ENCODE data around the gene GSTM3.
"Not testable (repeated sequence)": the region's sequence is repeated elsewhere in the genome, so short reads cannot be mapped to it uniquely, and the experiment has no call there.

GSTM3 gene

DNA sequence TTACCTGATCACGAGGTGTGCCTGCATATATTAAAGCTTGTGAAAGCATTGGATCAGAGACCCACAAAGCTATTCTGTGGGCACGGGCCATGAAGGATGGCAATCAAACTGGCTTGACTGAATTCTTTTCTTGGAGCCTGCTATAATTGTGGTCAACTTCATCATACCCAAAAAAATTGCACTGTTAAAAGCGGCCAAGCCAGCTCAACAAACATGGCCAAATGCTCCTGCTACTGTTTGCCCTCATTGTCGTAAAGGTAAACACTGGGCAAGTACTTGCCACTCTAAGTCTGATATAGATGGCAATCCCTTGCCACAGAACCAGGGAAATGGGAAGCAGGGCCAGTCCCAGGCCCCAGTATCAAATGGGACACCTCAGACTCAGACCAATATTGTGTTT lies 35.4 kb downstream of the GSTM3 start:
- Histone ChIP-seq H3K27ac (no peak overlapping the region), H3K9me3 (peaks cover 13% of the 10 kb centered on the region), H3K27me3 (no peaks in the 10 kb centered on the region), H3K4me1 (ENCODE audit: control insufficient read depth in 1 of 2, insufficient read depth in 1 of 2, low read depth in 1 of 2, low read length in 1 of 2) (no peaks in the 10 kb centered on the region), H3K4me3 (ENCODE audit: low read depth in 1 of 2, low read length in 1 of 2) (no peak overlapping the region), H3K36me3 (no peaks in the 10 kb centered on the region)
- no peak for TF ChIP-seq CTCF (IDR thresholded peaks at IDR 0.05)

- H3K36me3 ChIP-seq, result no peaks in the 10 kb centered on the region
- H3K4me1 ChIP-seq (ENCODE audit: control insufficient read depth in 1 of 2, insufficient read depth in 1 of 2, low read depth in 1 of 2, low read length in 1 of 2), result no peaks in the 10 kb centered on the region
- no peak overlapping the region for H3K4me3 ChIP-seq (ENCODE audit: low read depth in 1 of 2, low read length in 1 of 2)
- peaks cover 13% of the 10 kb centered on the region for H3K9me3 ChIP-seq
- TF ChIP-seq CTCF (IDR thresholded peaks at IDR 0.05), result no peak
- H3K27ac ChIP-seq, result no peak overlapping the region
- H3K27me3 ChIP-seq, result no peaks in the 10 kb centered on the region
These were observed 36.7 kb downstream of the GSTM3 start for GRCh38 chr1:109704173-109704572.

DNA sequence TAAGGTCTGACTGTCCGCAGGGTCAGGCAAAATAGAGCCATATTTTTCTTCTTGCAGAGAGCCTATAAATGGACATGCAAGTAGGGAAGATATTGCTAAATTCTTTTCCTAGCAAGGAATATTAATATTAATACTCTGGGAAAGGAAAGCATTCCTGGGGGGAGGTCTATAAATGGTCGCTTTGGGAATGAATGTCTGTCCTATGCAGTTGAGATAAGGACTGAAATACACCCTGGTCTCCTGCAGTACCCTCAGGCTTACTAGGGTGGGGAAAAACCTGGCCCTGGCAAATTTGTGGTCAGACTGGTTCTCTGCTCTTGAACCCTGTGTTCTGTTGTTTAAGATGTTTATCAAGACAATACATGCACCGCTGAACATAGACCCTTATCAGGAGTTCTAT lies 37.9 kb downstream of the GSTM3 start:
- H3K27ac ChIP-seq; H3K36me3 ChIP-seq; H3K4me3 ChIP-seq (ENCODE audit: low read depth in 1 of 2, low read length in 1 of 2); H3K27me3 ChIP-seq; H3K4me1 ChIP-seq (ENCODE audit: control insufficient read depth in 1 of 2, insufficient read depth in 1 of 2, low read depth in 1 of 2, low read length in 1 of 2); H3K9me3 ChIP-seq: not testable (repeated sequence)

- not testable (repeated sequence) for H3K9me3 ChIP-seq; H3K36me3 ChIP-seq; H3K27ac ChIP-seq; H3K4me1 ChIP-seq (ENCODE audit: control insufficient read depth in 1 of 2, insufficient read depth in 1 of 2, low read depth in 1 of 2, low read length in 1 of 2); H3K4me3 ChIP-seq (ENCODE audit: low read depth in 1 of 2, low read length in 1 of 2); H3K27me3 ChIP-seq
These were observed 43.0 kb downstream of the GSTM3 start for GRCh38 chr1:109697861-109698260.

- Histone ChIP-seq H3K27me3 (no peaks in the 10 kb centered on the region), H3K4me3 (ENCODE audit: low read depth in 1 of 2, low read length in 1 of 2) (no peak overlapping the region), H3K27ac (no peak overlapping the region), H3K36me3 (no peaks in the 10 kb centered on the region), H3K9me3 (no peaks in the 10 kb centered on the region), H3K4me1 (ENCODE audit: control insufficient read depth in 1 of 2, insufficient read depth in 1 of 2, low read depth in 1 of 2, low read length in 1 of 2) (no peaks in the 10 kb centered on the region)
- no peak for TF ChIP-seq CTCF (IDR thresholded peaks at IDR 0.05)
These were observed 43.8 kb downstream of the GSTM3 start for GRCh38 chr1:109697066-109697465.

- not testable (repeated sequence) for H3K36me3 ChIP-seq; H3K9me3 ChIP-seq; H3K4me3 ChIP-seq (ENCODE audit: low read depth in 1 of 2, low read length in 1 of 2); H3K4me1 ChIP-seq (ENCODE audit: control insufficient read depth in 1 of 2, insufficient read depth in 1 of 2, low read depth in 1 of 2, low read length in 1 of 2); H3K27me3 ChIP-seq; H3K27ac ChIP-seq
These were observed 45.7 kb downstream of the GSTM3 start for GRCh38 chr1:109695138-109695537.

DNA sequence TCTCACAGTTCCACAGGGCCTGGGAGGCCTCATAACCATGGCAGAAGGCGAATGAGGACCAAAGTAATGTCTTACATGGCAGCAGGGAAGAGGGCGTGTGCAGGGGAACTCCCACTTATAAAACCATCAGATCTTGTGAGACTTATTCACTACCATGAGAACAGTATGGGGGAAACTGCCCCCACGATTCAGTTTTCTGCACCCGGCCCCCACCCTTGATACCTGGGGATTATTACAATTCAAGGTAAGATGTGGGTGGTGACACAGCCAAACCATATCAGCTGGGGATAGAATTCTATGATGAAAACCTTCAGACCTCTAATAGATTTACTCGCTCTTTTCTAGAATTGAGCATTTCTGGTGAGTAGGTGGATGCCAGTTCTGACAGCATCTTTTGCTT lies 46.4 kb downstream of the GSTM3 start:
- not testable (repeated sequence) for H3K27me3 ChIP-seq; H3K4me1 ChIP-seq (ENCODE audit: control insufficient read depth in 1 of 2, insufficient read depth in 1 of 2, low read depth in 1 of 2, low read length in 1 of 2); H3K27ac ChIP-seq; H3K4me3 ChIP-seq (ENCODE audit: low read depth in 1 of 2, low read length in 1 of 2); H3K9me3 ChIP-seq; H3K36me3 ChIP-seq

DNA sequence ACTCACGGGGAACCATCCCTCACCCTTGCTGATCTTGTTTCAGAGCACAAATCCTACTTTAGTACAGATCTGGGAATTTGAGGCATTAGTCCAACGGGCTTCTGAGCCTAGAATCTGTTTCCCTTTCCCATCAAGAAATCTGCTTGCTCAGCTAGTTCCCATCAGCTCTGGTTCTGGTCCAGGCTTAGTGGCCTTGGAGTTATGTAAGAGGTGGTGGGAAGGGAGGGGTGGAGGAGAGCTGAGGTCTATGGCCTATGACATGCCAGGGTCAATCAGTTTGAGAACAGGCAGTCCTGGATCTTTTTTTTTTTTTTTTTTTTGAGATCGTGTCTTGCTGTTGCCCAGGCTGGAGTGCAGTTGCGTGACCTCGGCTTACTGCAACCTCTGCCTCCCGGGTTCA lies 49.1 kb downstream of the GSTM3 start:
- H3K36me3 ChIP-seq, result no peaks in the 10 kb centered on the region
- no peak overlapping the region for H3K4me3 ChIP-seq (ENCODE audit: low read depth in 1 of 2, low read length in 1 of 2)
- no peaks in the 10 kb centered on the region for H3K4me1 ChIP-seq (ENCODE audit: control insufficient read depth in 1 of 2, insufficient read depth in 1 of 2, low read depth in 1 of 2, low read length in 1 of 2)
- no peak overlapping the region for H3K27ac ChIP-seq
- H3K9me3 ChIP-seq, result no peaks in the 10 kb centered on the region
- no peak for TF ChIP-seq CTCF (IDR thresholded peaks at IDR 0.05)
- H3K27me3 ChIP-seq, result no peaks in the 10 kb centered on the region

Measured in neutrophil (primary cell).